Tibial artery (tissue), 4 donors: ENCODE measurements around the gene BTBD19.

Experiments
- DNase-seq, 2 donors: peaks; one replicate each; pipeline ENCODE4 v3.0.0-alpha.2; 2019
- H3K27ac ChIP-seq, 2 donors: fragments of 200-600 bp; sonication (generic) in 1 of 2; 1 replicate in 1 of 2; 2 replicates in 1 of 2; pipeline ENCODE4 v1.5.1; 2018 to 2019; ENCODE audit warnings: mild to moderate bottlenecking in 1 of 2
- H3K27me3 ChIP-seq, 2 donors: fragments of 200-600 bp; sonication (generic) in 1 of 2; one replicate each; pipeline versions ENCODE4 v1.5.1 to v1.6.0; 2016 to 2019
- H3K36me3 ChIP-seq, 3 donors: fragments of 200-600 bp; sonication (generic) in 2 of 3; one replicate each; pipeline ENCODE4 v1.5.1; 2016 to 2019; ENCODE audit warnings: mild to moderate bottlenecking in 2 of 3
- H3K4me1 ChIP-seq, 4 donors: fragments of 200-600 bp; sonication (generic) in 2 of 4; 1 replicate in 3 of 4; 2 replicates in 1 of 4; pipeline ENCODE4 v1.5.1; 2016 to 2019
- H3K4me3 ChIP-seq, 2 donors: fragments of 200-600 bp; sonication (generic) in 1 of 2; 1 replicate in 1 of 2; 2 replicates in 1 of 2; pipeline ENCODE4 v1.5.1; 2018 to 2019; ENCODE audit warnings: mild to moderate bottlenecking in 2 of 2
- H3K9me3 ChIP-seq, 3 donors: fragments of 200-600 bp; sonication (generic) in 1 of 3; one replicate each; pipeline ENCODE4 v1.5.1; 2016 to 2019
- CTCF ChIP-seq, 2 experiments: fragments of 200-600 bp in 1 of 2; fragments of 450-650 bp in 1 of 2; IDR thresholded peaks; one replicate each; pipeline ENCODE4 v1.5.1; 2017 to 2019; ENCODE audit warnings: antibody characterized with exemption in 2 of 2, mild to moderate bottlenecking in 1 of 2, moderate library complexity in 1 of 2
- intact Hi-C: fragments of 100-400 bp; cut with DNase I; formaldehyde crosslinking; loops from one replicate; pipeline ENCODE4 v1.15.0; 2023; ENCODE audit warnings: low total_unique reads

Gene BTBD19

GRCh38 chr1:44826375-44827196 lies 18.3 kb downstream of the BTBD19 start:
- Histone ChIP-seq H3K4me3 (peak overlapping the region in 1 of 2 donors; percentile 8), H3K9me3 (no peaks in the 10 kb centered on the region), H3K27me3 (no peaks in the 10 kb centered on the region), H3K4me1 (no peaks in the 10 kb centered on the region), H3K27ac (peak overlapping the region in 1 of 2 donors; percentile 28), H3K36me3 (peaks cover 0 to 20% (median 0%) of the 10 kb centered on the region in 3 donors)
- TF ChIP-seq CTCF (IDR thresholded peaks at IDR 0.05): no peak
- intact Hi-C loops: no loop called here
- DNase-seq: peak; percentile 78 to 87

DNA sequence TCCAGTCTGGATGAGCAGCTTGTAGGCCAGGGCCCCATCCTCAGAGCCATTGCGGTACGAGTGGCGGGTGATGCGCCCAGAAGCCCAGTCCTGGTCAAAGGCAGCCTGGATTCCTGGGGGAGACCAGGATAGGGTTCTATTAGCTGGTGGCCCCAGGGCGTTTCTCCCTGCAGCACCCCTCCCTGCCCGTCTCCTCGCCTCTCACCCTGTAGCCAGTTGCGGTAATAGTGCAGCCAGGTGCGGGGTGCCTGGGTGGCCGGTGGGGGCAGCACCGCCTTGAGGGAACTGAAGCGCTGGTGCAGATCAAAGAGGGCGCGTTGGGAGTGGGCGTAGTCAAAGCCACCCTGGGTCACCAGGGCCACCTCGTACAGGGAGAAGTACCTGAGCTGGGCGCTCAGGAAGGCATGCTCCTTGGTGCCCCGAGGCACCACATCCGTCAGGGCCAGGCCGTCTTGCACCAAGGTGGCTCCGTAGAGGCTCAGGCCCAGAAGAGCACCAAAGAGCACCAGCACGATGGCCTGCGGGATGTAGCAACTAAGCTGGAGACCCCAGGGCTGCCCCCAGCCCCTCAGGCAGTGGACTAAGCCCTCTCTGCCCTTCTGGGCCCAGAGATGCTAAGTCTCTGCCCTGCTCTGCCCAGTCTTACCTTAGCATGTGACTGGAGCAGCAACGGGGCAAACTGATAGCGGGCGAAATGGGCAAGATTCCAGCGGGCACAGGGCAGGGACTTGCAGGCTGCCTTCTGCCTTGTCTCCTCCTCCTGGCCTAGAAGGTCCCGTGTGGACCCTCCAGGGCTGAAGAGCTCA lies 19.1 kb downstream of the BTBD19 start:
- H3K27ac ChIP-seq: peak overlapping the region in 1 of 2 donors; percentile 28
- no peak overlapping the region for H3K4me3 ChIP-seq
- no peaks in the 10 kb centered on the region for H3K4me1 ChIP-seq
- intact Hi-C loops: no loop called here
- no peak for TF ChIP-seq CTCF (IDR thresholded peaks at IDR 0.05)
- H3K36me3 ChIP-seq: peaks cover 0 to 20% (median 0%) of the 10 kb centered on the region in 3 donors
- H3K9me3 ChIP-seq: no peaks in the 10 kb centered on the region
- no peak for DNase-seq
- H3K27me3 ChIP-seq: no peaks in the 10 kb centered on the region

GRCh38 chr1:44828003-44828651 lies 19.8 kb downstream of the BTBD19 start:
- no peak for TF ChIP-seq CTCF (IDR thresholded peaks at IDR 0.05)
- intact Hi-C loops: no loop called here
- no peaks in the 10 kb centered on the region for H3K9me3 ChIP-seq
- H3K27ac ChIP-seq: no peak overlapping the region
- H3K27me3 ChIP-seq: no peaks in the 10 kb centered on the region
- H3K4me3 ChIP-seq: no peak overlapping the region
- no peaks in the 10 kb centered on the region for H3K4me1 ChIP-seq
- peaks cover 0 to 20% (median 0%) of the 10 kb centered on the region in 3 donors for H3K36me3 ChIP-seq
- no peak for DNase-seq

- TF ChIP-seq CTCF (IDR thresholded peaks at IDR 0.05): no peak
- intact Hi-C loops: no loop called here
- DNase-seq: no peak
- H3K36me3 ChIP-seq: peaks cover 0 to 20% (median 0%) of the 10 kb centered on the region in 3 donors
- no peaks in the 10 kb centered on the region for H3K27me3 ChIP-seq
- H3K4me3 ChIP-seq: no peak overlapping the region
- no peaks in the 10 kb centered on the region for H3K9me3 ChIP-seq
- no peaks in the 10 kb centered on the region for H3K4me1 ChIP-seq
- no peak overlapping the region for H3K27ac ChIP-seq
Observed at GRCh38 chr1:44828841-44829440, 20.6 kb downstream of the BTBD19 start.
